ENCODE results near the gene TMEM120B. TPM values are rescaled to one million over a fixed set of nuclear protein-coding genes. Genes with fewer than 3 reads are reported as not detected.
"Not testable (repeated sequence)": the region's sequence is repeated elsewhere in the genome, so short reads cannot be mapped to it uniquely, and the experiment has no call there.

TMEM120B gene
- total RNA-seq (2022) (10.5 and 14.2 TPM in 2 replicates), Bru-seq, nascent RNA (percentile 54 among the genes with signal in this experiment), BruChase-seq, experiment 1, labeled RNA remaining after a 6-hour chase (percentile 59 among the genes with signal in this experiment), BruChase-seq, experiment 2, labeled RNA remaining after a 2-hour chase (percentile 55 among the genes with signal in this experiment)
- long read RNA-seq, full-length matches to known transcripts = 16 of 28 reads
- long read RNA-seq, partial matches to known transcripts = 4 of 28 reads
- long read RNA-seq, other reads (novel, unspliced or antisense) = 8 of 28 reads

DNA sequence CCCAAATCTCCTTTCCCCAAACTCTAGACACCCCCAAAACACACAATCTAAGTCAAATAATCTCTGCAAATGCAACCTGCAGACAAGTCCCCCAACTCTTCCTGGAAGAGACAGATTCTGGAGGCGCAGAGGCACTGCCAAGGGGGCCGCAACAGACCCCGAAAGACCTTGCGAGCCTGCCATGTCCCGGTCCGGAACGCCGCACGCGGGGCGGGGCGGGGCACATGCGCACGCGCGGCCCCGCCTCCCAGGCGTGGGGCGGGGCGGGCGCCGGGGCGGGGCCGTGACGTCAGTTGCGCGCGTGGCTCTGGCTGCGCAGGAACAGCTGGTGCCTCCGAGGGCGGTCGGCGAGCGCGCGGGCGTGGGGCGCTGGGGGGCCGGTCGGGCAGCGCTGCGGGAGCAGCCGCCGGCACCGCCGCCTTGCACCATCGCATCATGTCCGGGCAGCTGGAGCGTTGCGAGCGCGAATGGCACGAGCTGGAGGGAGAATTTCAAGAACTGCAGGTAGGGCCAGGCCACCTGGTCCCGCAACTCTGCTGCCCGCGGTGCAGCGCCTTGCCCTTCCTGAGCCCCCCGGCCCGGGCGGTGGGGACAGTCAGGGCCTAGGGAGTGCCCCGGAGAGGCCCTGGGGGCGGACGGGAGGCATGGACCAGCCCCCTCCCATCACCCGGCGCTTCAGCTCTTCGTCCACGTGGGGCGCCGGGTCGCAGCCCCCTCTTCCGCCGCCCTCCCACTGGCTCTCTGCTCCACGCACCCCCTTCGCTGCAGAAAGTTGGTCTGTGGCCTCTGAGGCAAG, at the start of gene TMEM120B:
TMEM120B (plus strand) TSS at position 292 of the 796 bp plus-strand sequence; CDS start at position 436, 144 bp downstream.
- no TSS peak for BruUV-seq (replicated peaks)
- POLR2A ChIA-PET = interaction anchor here (0.6 to 3.7 kb wide), 22 partner anchors 9 to 133 kb away, joined by 3 to 26 read pairs (median 5); partner anchors contain the start of gene RHOF
- intact Hi-C loops (cut with micrococcal nuclease) = no loop called here

DNA sequence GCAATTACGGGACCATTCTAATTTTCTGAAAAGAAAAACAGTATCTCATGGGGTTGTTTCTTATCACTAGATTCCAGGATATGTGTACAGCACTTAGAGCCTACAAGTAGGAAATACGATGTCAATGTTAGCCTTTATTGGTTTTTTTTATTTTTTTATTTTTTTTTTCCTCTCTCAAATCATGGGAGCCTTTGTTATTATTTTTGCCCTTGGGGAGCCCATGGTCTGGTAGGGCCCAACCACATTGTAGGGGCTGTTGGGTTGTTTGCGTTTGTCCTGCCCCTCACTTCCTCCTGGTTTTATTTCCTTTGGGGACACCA, 49.0 kb upstream of the TMEM120B start:
- CTCF ChIA-PET = no interaction called here
- no peak overlapping the region for H3K27ac Mint-ChIP-seq (ENCODE audit: low read depth, unreplicated experiment)
- H3K27me3 Mint-ChIP-seq (ENCODE audit: insufficient read depth, unreplicated experiment) = no peaks in the 10 kb centered on the region
- intact Hi-C loops (cut with micrococcal nuclease) = no loop called here
- H3K4me1 Mint-ChIP-seq (ENCODE audit: insufficient read depth, unreplicated experiment) = no peaks in the 10 kb centered on the region
- TF ChIP-seq, protein P1, sequence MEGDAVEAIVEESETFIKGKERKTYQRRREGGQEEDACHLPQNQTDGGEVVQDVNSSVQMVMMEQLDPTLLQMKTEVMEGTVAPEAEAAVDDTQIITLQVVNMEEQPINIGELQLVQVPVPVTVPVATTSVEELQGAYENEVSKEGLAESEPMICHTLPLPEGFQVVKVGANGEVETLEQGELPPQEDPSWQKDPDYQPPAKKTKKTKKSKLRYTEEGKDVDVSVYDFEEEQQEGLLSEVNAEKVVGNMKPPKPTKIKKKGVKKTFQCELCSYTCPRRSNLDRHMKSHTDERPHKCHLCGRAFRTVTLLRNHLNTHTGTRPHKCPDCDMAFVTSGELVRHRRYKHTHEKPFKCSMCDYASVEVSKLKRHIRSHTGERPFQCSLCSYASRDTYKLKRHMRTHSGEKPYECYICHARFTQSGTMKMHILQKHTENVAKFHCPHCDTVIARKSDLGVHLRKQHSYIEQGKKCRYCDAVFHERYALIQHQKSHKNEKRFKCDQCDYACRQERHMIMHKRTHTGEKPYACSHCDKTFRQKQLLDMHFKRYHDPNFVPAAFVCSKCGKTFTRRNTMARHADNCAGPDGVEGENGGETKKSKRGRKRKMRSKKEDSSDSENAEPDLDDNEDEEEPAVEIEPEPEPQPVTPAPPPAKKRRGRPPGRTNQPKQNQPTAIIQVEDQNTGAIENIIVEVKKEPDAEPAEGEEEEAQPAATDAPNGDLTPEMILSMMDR (IDR thresholded peaks at IDR 0.05; ENCODE audit: unreplicated experiment) = no peak
- BruUV-seq (replicated peaks) = no TSS peak
- POLR2A ChIA-PET = no interaction called here
- DNase-seq (ENCODE audit: unreplicated experiment) = no peak
- H3K4me3 Mint-ChIP-seq (ENCODE audit: unreplicated experiment) = no peak overlapping the region
- H3K9me3 Mint-ChIP-seq (ENCODE audit: unreplicated experiment) = no peaks in the 10 kb centered on the region
- H3K36me3 Mint-ChIP-seq (ENCODE audit: insufficient read depth, unreplicated experiment) = no peaks in the 10 kb centered on the region

More for the DNA sequence above, at the start of gene TMEM120B:
- no peaks in the 10 kb centered on the region for H3K27me3 Mint-ChIP-seq (ENCODE audit: insufficient read depth, unreplicated experiment)
- TF ChIP-seq, protein P1 (IDR thresholded peaks at IDR 0.05; ENCODE audit: unreplicated experiment) = no peak
- peak; percentile 70 for DNase-seq (ENCODE audit: unreplicated experiment)
- peaks cover 17% of the 10 kb centered on the region for H3K36me3 Mint-ChIP-seq (ENCODE audit: insufficient read depth, unreplicated experiment)
- H3K27ac Mint-ChIP-seq (ENCODE audit: low read depth, unreplicated experiment) = peak within 1 kb of the TSS; percentile 57
- H3K9me3 Mint-ChIP-seq (ENCODE audit: unreplicated experiment) = no peaks in the 10 kb centered on the region
- CTCF ChIA-PET = interaction anchor here (0.6 to 8.3 kb wide), 10 partner anchors 11 to 160 kb away, joined by 3 to 58 read pairs (median 4); partner anchors contain the start of gene RHOF
- H3K4me1 Mint-ChIP-seq (ENCODE audit: insufficient read depth, unreplicated experiment) = peaks cover 23% of the 10 kb centered on the region
- peak within 1 kb of the TSS; percentile 95 for H3K4me3 Mint-ChIP-seq (ENCODE audit: unreplicated experiment)

DNA sequence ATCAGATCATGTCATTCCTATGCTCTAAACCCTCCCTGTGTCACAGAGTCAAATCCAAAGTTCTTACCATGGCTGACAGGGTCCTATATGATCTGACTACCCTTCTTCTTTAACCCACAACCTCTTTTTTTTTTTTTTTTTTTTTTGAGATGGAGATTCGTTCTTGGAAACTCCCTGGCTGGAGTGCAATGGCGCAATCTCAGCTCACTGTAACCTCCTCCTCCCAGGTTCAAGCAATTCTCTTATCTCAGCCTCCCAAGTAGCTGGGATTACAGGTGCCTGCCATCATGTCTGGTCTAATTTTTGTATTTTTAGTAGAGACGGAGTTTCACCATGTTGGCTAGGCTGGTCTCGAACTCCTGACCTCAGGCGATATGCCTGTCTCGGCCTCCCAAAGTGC, 45.7 kb upstream of the TMEM120B start:
- H3K27me3 Mint-ChIP-seq (ENCODE audit: insufficient read depth, unreplicated experiment); H3K9me3 Mint-ChIP-seq (ENCODE audit: unreplicated experiment); DNase-seq (ENCODE audit: unreplicated experiment); BruUV-seq (replicated peaks); H3K4me3 Mint-ChIP-seq (ENCODE audit: unreplicated experiment); H3K27ac Mint-ChIP-seq (ENCODE audit: low read depth, unreplicated experiment); H3K36me3 Mint-ChIP-seq (ENCODE audit: insufficient read depth, unreplicated experiment); H3K4me1 Mint-ChIP-seq (ENCODE audit: insufficient read depth, unreplicated experiment); POLR2A ChIA-PET; intact Hi-C loops (cut with micrococcal nuclease): not testable (repeated sequence)
- CTCF ChIA-PET = interaction anchor here (0.6 kb wide), 1 partner anchor 15 kb away, joined by 5 read pairs; no protein-coding TSS in a partner anchor

DNA sequence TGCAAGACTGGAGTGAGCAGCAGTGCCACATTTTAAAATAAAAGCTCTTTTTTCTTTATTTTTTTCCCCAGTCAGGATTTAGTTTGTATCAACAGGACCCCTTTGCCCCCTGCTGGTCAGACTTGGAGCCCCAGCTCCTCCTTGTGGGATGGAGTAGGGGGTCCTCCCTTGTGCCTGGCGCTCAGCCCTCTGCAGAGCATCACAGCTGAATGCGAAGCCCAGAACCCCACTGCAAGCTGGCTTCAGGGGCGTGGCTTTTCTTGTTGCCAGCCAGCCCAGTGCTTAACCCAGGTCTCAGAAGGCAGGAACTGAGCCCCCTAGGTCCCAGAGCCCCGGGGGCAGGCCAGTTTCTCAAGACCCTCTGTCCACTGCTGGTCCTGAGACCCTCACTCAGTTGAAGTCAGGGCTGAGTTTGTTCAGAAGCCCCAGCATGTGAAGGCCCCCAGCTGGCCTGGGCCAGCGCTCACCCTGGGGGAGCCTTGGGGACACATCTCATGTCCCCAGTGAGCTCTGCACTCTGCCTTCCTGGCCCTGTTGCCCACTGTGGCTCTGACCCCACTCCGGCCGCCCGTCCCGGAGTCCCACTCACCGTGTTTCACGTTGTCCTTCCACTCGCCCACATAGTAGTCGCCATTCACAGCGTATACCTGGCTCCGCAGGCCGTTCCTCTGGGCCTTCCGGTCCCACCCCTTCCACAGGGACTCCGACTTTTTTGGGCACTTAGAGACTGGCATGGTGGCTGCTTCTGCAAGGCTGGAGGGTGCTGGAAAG, 43.6 kb upstream of the TMEM120B start:
- TF ChIP-seq, protein P1 (IDR thresholded peaks at IDR 0.05; ENCODE audit: unreplicated experiment) = peak; percentile 39
- no peaks in the 10 kb centered on the region for H3K9me3 Mint-ChIP-seq (ENCODE audit: unreplicated experiment)
- no peak overlapping the region for H3K27ac Mint-ChIP-seq (ENCODE audit: low read depth, unreplicated experiment)
- DNase-seq (ENCODE audit: unreplicated experiment) = peak; percentile 36
- H3K27me3 Mint-ChIP-seq (ENCODE audit: insufficient read depth, unreplicated experiment) = no peaks in the 10 kb centered on the region
- no peak overlapping the region for H3K4me3 Mint-ChIP-seq (ENCODE audit: unreplicated experiment)
- ChIA-PET CTCF (interaction anchor here (0.6 to 1.9 kb wide), 8 partner anchors 13 to 335 kb away, joined by 3 to 14 read pairs (median 4); no protein-coding TSS in a partner anchor), POLR2A (interaction anchor here (0.8 to 1.4 kb wide), 2 partner anchors 19 to 42 kb away, joined by 3 to 4 read pairs; partner anchors contain the start of gene ORAI1)
- BruUV-seq (replicated peaks) = no TSS peak
- intact Hi-C loops (cut with micrococcal nuclease) = no loop called here
- H3K36me3 Mint-ChIP-seq (ENCODE audit: insufficient read depth, unreplicated experiment) = no peaks in the 10 kb centered on the region
- peaks cover 10% of the 10 kb centered on the region for H3K4me1 Mint-ChIP-seq (ENCODE audit: insufficient read depth, unreplicated experiment)
